ENCODE results near the gene TRIM63.

DNA sequence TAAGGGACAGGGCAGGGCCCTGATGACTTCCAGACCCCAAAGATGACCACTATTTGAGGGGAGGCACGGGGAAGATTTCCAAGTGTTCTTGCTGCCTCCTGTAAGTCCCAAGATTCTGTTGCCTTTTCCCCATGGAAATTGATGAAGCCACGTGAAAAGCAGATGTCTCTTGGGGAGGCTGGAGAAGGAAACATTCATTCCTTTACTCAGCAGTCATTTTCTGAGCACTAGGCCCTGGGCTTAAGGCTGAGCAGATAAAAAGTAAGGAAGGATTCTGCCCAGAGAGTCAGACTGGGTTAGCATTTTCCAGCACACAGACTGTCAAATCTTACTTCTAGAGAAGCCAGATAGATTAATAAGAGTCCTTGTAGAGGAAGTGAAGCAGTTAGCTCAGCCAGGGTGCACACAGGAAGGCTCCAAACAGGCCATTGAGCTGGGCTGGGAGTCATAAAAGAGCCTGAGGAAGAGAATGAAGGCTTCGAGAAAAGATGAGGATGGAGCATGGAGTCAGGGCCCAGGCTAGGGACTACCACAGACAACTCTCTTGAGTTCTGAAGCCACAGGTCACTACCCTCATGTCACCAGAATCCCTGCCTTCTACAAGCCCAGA, 35.7 kb downstream of the TRIM63 start:
- TF ChIP-seq, protein P1, sequence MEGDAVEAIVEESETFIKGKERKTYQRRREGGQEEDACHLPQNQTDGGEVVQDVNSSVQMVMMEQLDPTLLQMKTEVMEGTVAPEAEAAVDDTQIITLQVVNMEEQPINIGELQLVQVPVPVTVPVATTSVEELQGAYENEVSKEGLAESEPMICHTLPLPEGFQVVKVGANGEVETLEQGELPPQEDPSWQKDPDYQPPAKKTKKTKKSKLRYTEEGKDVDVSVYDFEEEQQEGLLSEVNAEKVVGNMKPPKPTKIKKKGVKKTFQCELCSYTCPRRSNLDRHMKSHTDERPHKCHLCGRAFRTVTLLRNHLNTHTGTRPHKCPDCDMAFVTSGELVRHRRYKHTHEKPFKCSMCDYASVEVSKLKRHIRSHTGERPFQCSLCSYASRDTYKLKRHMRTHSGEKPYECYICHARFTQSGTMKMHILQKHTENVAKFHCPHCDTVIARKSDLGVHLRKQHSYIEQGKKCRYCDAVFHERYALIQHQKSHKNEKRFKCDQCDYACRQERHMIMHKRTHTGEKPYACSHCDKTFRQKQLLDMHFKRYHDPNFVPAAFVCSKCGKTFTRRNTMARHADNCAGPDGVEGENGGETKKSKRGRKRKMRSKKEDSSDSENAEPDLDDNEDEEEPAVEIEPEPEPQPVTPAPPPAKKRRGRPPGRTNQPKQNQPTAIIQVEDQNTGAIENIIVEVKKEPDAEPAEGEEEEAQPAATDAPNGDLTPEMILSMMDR (IDR thresholded peaks at IDR 0.05): no peak
- TF ChIP-seq POLR2A (IDR thresholded peaks at IDR 0.05): no peak
